ENCODE data around the gene MRPL30.

DNA sequence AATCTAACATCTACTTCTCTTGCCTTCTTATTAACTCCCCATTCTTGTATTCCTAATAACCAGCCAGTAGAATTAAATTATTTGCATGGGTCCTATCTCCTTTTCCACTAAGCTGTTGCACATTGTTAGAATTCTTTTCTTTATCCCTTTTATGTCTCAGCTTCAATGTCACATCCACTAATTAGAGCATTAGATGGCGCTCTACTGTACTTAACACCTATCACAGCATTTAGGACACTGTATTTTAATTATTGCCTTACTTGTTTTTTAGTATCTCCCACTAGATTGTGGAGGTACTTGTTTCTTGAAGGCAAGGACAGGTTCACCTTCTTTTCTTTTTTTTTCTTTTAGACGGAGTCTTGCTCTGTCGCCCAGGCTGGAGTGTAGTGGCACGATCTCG lies 22.4 kb upstream of the MRPL30 start:
- TF ChIP-seq ZNF274 (IDR thresholded peaks at IDR 0.05; ENCODE audit: low read depth, low read length) (no peak), SUZ12 (IDR thresholded peaks at IDR 0.05; ENCODE audit: extremely low read depth, insufficient read depth, insufficient read length) (no peak)

Data from NT2/D1 (cell line).